Activated CD4-positive, alpha-beta memory T cell treated with anti-CD3 and anti-CD28 coated beads, Interleukin-2, amount 10 ng/mL, durations not matched to agents 7 days and 5 days (primary cell): ENCODE results near the gene ACE. TPM values are rescaled to one million over a fixed set of nuclear protein-coding genes. Genes with fewer than 3 reads are reported as not detected.

Experiments
- CTCF ChIA-PET: fragments of 350-600 bp; sonication (Branson Sonifier 250); formaldehyde crosslinking; loops from one replicate; lab custom pipeline; 2021; ENCODE audit warnings: antibody characterized with exemption, inconsistent platforms; lab: Charles Lee
- POLR2A ChIA-PET: fragments of 350-600 bp; sonication (Branson Sonifier 250); formaldehyde crosslinking; loops from one replicate; lab custom pipeline; 2021; ENCODE audit warnings: antibody characterized with exemption; lab: Charles Lee
- DNase-seq: peaks from one replicate; pipeline ENCODE4 v3.0.0-alpha.2; 2020
- H3K27ac Mint-ChIP-seq: one replicate; pipeline ENCODE4 v1.8.0; 2021; ENCODE audit warnings: mild to moderate bottlenecking, mixed read lengths
- H3K27me3 Mint-ChIP-seq: one replicate; pipeline ENCODE4 v1.8.0; 2021; ENCODE audit warnings: mixed read lengths
- H3K36me3 Mint-ChIP-seq: one replicate; pipeline ENCODE4 v1.8.0; 2021; ENCODE audit warnings: low read depth, mixed read lengths
- H3K4me1 Mint-ChIP-seq: one replicate; pipeline ENCODE4 v1.8.0; 2021; ENCODE audit warnings: mixed read lengths
- H3K4me3 Mint-ChIP-seq: one replicate; pipeline ENCODE4 v1.8.0; 2021; ENCODE audit warnings: mild to moderate bottlenecking, mixed read lengths
- H3K9me3 Mint-ChIP-seq: one replicate; pipeline ENCODE4 v1.8.0; 2021; ENCODE audit warnings: mixed read lengths
- total RNA-seq, 2 experiments: library from RNA; stranded (reverse); gene quantifications; one replicate each; pipeline ENCODE4 v1.2.3, GENCODE V29; 2021

ACE gene
- total RNA-seq, 2 experiments from 2014 or later: 10.6 to 12.2 TPM

- ChIA-PET POLR2A (interaction anchor here (1.1 kb wide), 1 partner anchor 36 kb away, joined by 3 read pairs; no protein-coding TSS in a partner anchor), CTCF (no interaction called here)
- Mint-ChIP-seq H3K27me3 (peaks cover 4% of the 10 kb centered on the region), H3K4me3 (no peak overlapping the region), H3K27ac (no peak overlapping the region), H3K4me1 (no peaks in the 10 kb centered on the region), H3K36me3 (no peaks in the 10 kb centered on the region), H3K9me3 (no peaks in the 10 kb centered on the region)
- no peak for DNase-seq
Observed at GRCh38 chr17:63515426-63515825, 38.6 kb downstream of the ACE start.

- ChIA-PET CTCF (no interaction called here), POLR2A (no interaction called here)
- no peak for DNase-seq
- no peak overlapping the region for H3K27ac Mint-ChIP-seq
- no peaks in the 10 kb centered on the region for H3K4me1 Mint-ChIP-seq
- H3K27me3 Mint-ChIP-seq: peaks cover 12% of the 10 kb centered on the region
- H3K36me3 Mint-ChIP-seq: no peaks in the 10 kb centered on the region
- no peak overlapping the region for H3K4me3 Mint-ChIP-seq
- H3K9me3 Mint-ChIP-seq: no peaks in the 10 kb centered on the region
Observed at GRCh38 chr17:63516910-63517824, 40.3 kb downstream of the ACE start.

GRCh38 chr17:63517825-63518534 is 41.1 kb downstream of the ACE start:
- Mint-ChIP-seq H3K27me3 (peaks cover 12% of the 10 kb centered on the region), H3K27ac (no peak overlapping the region), H3K36me3 (no peaks in the 10 kb centered on the region), H3K4me1 (no peaks in the 10 kb centered on the region), H3K4me3 (no peak overlapping the region), H3K9me3 (no peaks in the 10 kb centered on the region)
- no peak for DNase-seq
- CTCF ChIA-PET: interaction anchor here (0.6 kb wide), 1 partner anchor 85 kb away, joined by 3 read pairs; no protein-coding TSS in a partner anchor
- POLR2A ChIA-PET: no interaction called here

- no peak overlapping the region for H3K27ac Mint-ChIP-seq
- H3K9me3 Mint-ChIP-seq: no peaks in the 10 kb centered on the region
- H3K4me3 Mint-ChIP-seq: no peak overlapping the region
- ChIA-PET CTCF (no interaction called here), POLR2A (no interaction called here)
- no peaks in the 10 kb centered on the region for H3K36me3 Mint-ChIP-seq
- peaks cover 20% of the 10 kb centered on the region for H3K27me3 Mint-ChIP-seq
- DNase-seq: no peak
- H3K4me1 Mint-ChIP-seq: peaks cover 6% of the 10 kb centered on the region
Observed at GRCh38 chr17:63519116-63519881, 42.4 kb downstream of the ACE start.

DNA sequence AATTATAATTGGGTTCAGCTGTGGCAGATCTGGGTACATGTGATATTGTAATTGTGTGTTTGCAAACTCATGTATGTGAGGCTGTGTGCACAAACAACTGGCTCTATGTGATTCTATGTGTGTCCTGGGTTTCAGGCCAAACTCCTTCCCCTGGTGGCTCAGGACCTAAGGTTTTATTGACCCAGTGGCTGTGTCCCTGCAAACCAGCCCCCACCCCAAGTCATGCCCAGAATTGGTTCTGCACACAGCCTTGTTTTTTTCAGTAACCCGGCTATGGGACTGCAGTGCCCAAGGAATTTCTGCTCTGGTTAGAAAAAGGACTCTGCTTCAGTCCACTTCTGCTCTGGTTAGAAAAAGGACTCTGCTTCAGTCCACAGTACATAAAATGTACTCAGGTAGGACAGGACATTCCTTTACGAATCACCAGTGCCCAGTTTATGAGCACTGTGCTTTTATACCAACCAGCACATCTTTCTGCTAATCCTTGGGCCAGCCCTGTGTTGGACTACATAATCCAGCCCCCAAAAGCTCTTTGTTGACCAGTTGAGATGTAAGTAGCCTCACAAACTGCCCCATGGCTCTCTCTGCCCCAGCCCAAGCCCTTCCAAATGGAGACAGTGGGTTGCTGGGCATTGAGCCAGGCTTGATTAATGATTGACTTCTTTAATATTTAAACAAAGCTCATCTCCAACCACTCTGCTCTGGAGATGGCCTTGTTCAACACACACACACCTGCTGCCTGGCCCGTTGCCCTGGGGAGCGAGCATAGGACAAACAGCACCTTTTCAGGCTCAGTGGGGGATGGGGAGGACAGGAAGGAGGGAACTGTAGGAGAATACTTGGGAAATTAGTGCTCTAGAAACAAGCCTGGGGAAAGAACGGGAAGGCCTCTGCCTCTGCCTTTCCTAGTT is 43.4 kb downstream of the ACE start:
- Mint-ChIP-seq H3K4me1 (peaks cover 6% of the 10 kb centered on the region), H3K27me3 (peaks cover 20% of the 10 kb centered on the region)

GRCh38 chr17:63523253-63523855 is 46.5 kb downstream of the ACE start, which contains the start of gene KCNH6:
Gene KCNH6 (plus strand): TSS chr17:63523358. CDS start chr17:63523414, 56 bp downstream.
- H3K36me3 Mint-ChIP-seq: no peaks in the 10 kb centered on the region
- no peak within 1 kb of the TSS for H3K4me3 Mint-ChIP-seq
- ChIA-PET CTCF (interaction anchor here (1.0 kb wide), 1 partner anchor 89 kb away, joined by 3 read pairs; no protein-coding TSS in a partner anchor), POLR2A (interaction anchor here (1.1 to 1.4 kb wide), 2 partner anchors 26 to 99 kb away, joined by 3 to 4 read pairs; partner anchors contain the start of gene MAP3K3)
- H3K27me3 Mint-ChIP-seq: peaks cover 16% of the 10 kb centered on the region
- DNase-seq: no peak
- peaks cover 6% of the 10 kb centered on the region for H3K4me1 Mint-ChIP-seq
- H3K27ac Mint-ChIP-seq: no peak within 1 kb of the TSS
- no peaks in the 10 kb centered on the region for H3K9me3 Mint-ChIP-seq

More for the DNA sequence above, 43.4 kb downstream of the ACE start:
- Mint-ChIP-seq H3K9me3 (no peaks in the 10 kb centered on the region), H3K4me3 (no peak overlapping the region), H3K36me3 (no peaks in the 10 kb centered on the region), H3K27ac (no peak overlapping the region)
- ChIA-PET CTCF (no interaction called here), POLR2A (interaction anchor here (0.6 kb wide), 1 partner anchor 30 kb away, joined by 3 read pairs; the partner anchor contains the start of gene DCAF7)
- no peak for DNase-seq

GRCh38 chr17:63524051-63524450 is 47.2 kb downstream of the ACE start:
- no peak for DNase-seq
- Mint-ChIP-seq H3K4me1 (peaks cover 6% of the 10 kb centered on the region), H3K36me3 (no peaks in the 10 kb centered on the region), H3K27me3 (peaks cover 16% of the 10 kb centered on the region), H3K4me3 (no peak overlapping the region), H3K27ac (no peak overlapping the region), H3K9me3 (no peaks in the 10 kb centered on the region)
- ChIA-PET CTCF (no interaction called here), POLR2A (no interaction called here)

- POLR2A ChIA-PET: no interaction called here
- no peaks in the 10 kb centered on the region for H3K9me3 Mint-ChIP-seq
- H3K27me3 Mint-ChIP-seq: peaks cover 16% of the 10 kb centered on the region
- H3K4me3 Mint-ChIP-seq: no peak overlapping the region
- peaks cover 6% of the 10 kb centered on the region for H3K4me1 Mint-ChIP-seq
- DNase-seq: no peak
- no peaks in the 10 kb centered on the region for H3K36me3 Mint-ChIP-seq
- CTCF ChIA-PET: no interaction called here
- H3K27ac Mint-ChIP-seq: no peak overlapping the region
Observed at GRCh38 chr17:63525190-63525946, 48.5 kb downstream of the ACE start.

- Mint-ChIP-seq H3K27me3 (peaks cover 11% of the 10 kb centered on the region), H3K4me3 (no peak overlapping the region), H3K36me3 (no peaks in the 10 kb centered on the region), H3K9me3 (no peaks in the 10 kb centered on the region), H3K4me1 (peaks cover 6% of the 10 kb centered on the region), H3K27ac (no peak overlapping the region)
- no peak for DNase-seq
- POLR2A ChIA-PET: no interaction called here
- CTCF ChIA-PET: interaction anchor here (0.6 kb wide), 1 partner anchor 76 kb away, joined by 3 read pairs; no protein-coding TSS in a partner anchor
Observed at GRCh38 chr17:63526861-63527260, 50.0 kb downstream of the ACE start.

DNA sequence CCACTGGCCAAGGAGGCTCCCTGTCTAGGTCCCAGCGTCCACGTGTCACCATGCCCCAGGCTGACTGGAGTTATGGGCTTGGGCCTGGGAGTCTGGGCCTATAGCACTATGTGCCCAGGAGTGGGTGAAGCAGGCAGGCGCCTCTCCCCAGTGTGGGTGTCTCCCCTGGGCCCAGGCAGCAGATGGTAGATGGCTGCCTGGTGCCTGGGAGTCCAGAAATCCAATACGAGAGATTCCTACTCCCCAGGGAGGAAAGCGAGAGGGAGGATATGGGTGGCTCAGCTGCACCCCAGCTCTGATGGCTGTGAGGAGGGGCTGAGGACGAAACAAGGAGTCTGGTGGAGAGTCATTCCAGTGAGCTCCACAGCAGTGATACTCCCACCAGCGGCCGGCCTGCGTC is 51.3 kb downstream of the ACE start:
- Mint-ChIP-seq H3K27ac (no peak overlapping the region), H3K4me3 (no peak overlapping the region), H3K36me3 (no peaks in the 10 kb centered on the region), H3K27me3 (peaks cover 8% of the 10 kb centered on the region), H3K9me3 (no peaks in the 10 kb centered on the region), H3K4me1 (peaks cover 6% of the 10 kb centered on the region)
- ChIA-PET POLR2A (no interaction called here), CTCF (no interaction called here)
- DNase-seq: no peak
